Measurements from ENCODE around the gene LRRK1. TPM values are rescaled to one million over a fixed set of nuclear protein-coding genes. Genes with fewer than 3 reads are reported as not detected.

Gene LRRK1
- polyA plus RNA-seq, 1 experiment = 16.9 TPM

DNA sequence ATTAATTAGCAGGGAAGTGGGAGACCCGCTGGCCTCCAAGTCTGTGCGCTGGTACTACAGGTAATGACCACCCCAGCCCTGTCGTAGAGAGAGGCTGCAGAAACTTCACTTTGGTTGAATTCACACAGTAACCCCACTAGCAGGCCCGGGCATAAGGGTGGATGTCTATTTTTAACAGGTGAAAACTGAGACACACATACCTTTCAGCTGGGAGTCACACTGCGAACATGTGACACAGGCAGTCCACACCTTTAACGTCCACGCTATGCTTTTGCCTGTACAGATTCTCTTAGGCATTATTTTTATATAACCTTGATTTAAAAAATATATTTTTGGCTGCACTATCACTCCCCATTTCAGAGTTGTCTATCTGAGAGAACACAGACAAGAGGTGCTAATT is 3.9 kb downstream of the LRRK1 start:
- H3K36me3 ChIP-seq (ENCODE audit: control insufficient read depth, insufficient read depth, low read length) = peaks cover 6% of the 10 kb centered on the region
- DNase-seq (ENCODE audit: low read depth) = no peak
- TF ChIP-seq, protein P1, sequence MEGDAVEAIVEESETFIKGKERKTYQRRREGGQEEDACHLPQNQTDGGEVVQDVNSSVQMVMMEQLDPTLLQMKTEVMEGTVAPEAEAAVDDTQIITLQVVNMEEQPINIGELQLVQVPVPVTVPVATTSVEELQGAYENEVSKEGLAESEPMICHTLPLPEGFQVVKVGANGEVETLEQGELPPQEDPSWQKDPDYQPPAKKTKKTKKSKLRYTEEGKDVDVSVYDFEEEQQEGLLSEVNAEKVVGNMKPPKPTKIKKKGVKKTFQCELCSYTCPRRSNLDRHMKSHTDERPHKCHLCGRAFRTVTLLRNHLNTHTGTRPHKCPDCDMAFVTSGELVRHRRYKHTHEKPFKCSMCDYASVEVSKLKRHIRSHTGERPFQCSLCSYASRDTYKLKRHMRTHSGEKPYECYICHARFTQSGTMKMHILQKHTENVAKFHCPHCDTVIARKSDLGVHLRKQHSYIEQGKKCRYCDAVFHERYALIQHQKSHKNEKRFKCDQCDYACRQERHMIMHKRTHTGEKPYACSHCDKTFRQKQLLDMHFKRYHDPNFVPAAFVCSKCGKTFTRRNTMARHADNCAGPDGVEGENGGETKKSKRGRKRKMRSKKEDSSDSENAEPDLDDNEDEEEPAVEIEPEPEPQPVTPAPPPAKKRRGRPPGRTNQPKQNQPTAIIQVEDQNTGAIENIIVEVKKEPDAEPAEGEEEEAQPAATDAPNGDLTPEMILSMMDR (IDR thresholded peaks at IDR 0.05; ENCODE audit: insufficient read depth, low read depth, low read length) = no peak
- no peaks in the 10 kb centered on the region for H3K27me3 ChIP-seq (ENCODE audit: control insufficient read depth, insufficient read depth, low read length)
- ChIA-PET POLR2A (no interaction called here), CTCF (interaction anchor here (1.2 to 13.7 kb wide), 3 partner anchors 13 to 92 kb away, joined by 4 to 376 read pairs (median 4); no protein-coding TSS in a partner anchor)
- no peak overlapping the region for H3K4me3 ChIP-seq (ENCODE audit: low read depth, low read length)

DNA sequence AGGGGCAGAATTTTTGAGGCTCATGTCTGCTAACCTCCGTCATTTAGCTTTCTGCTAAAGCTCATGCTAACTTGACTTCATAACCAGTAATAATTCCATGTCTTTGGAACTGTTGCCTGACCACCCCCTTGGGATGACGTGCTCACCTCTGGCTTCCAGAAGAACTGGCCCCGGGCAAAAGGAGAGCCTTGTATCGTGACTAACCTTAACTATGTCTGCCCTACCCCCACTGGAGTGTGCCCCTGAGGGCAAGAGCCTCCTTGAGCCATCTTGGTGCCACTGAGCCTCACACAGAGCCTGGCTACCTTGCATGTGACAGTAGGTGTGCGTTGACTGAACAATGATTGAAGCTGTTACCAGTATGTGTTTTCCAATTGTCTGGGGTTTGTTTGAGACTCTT is 4.7 kb downstream of the LRRK1 start:
- Histone ChIP-seq H3K4me3 (ENCODE audit: low read depth, low read length) (no peak overlapping the region), H3K36me3 (ENCODE audit: control insufficient read depth, insufficient read depth, low read length) (peaks cover 6% of the 10 kb centered on the region), H3K27me3 (ENCODE audit: control insufficient read depth, insufficient read depth, low read length) (no peaks in the 10 kb centered on the region)
- CTCF ChIA-PET = interaction anchor here (1.0 to 13.7 kb wide), 3 partner anchors 80 to 203 kb away, joined by 3 to 376 read pairs (median 4); no protein-coding TSS in a partner anchor
- no peak for DNase-seq (ENCODE audit: low read depth)
- POLR2A ChIA-PET = no interaction called here
- TF ChIP-seq, protein P1 (IDR thresholded peaks at IDR 0.05; ENCODE audit: insufficient read depth, low read depth, low read length) = no peak

DNA sequence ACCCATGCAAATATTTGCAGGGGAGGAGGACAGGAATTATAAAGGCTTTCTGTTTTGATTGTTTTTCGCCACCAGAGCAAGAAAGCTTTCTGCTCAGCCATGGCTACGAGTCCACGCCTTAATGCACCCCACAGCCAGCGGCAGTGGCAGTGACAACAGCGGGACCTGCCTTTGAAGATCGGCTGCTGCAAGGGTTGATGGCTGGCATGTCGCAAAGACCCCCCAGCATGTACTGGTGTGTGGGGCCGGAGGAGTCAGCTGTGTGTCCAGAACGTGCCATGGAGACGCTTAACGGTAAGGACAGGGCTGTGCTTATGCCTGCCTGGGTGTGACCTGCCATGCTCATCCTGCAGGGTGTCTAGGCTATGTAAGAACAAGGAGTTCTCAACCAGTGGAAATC is 5.3 kb downstream of the LRRK1 start:
- no peaks in the 10 kb centered on the region for H3K27me3 ChIP-seq (ENCODE audit: control insufficient read depth, insufficient read depth, low read length)
- ChIA-PET CTCF (interaction anchor here (1.0 to 13.7 kb wide), 3 partner anchors 80 to 203 kb away, joined by 3 to 376 read pairs (median 4); no protein-coding TSS in a partner anchor), POLR2A (no interaction called here)
- H3K4me3 ChIP-seq (ENCODE audit: low read depth, low read length) = no peak overlapping the region
- TF ChIP-seq, protein P1 (IDR thresholded peaks at IDR 0.05; ENCODE audit: insufficient read depth, low read depth, low read length) = no peak
- DNase-seq (ENCODE audit: low read depth) = no peak
- peaks cover 6% of the 10 kb centered on the region for H3K36me3 ChIP-seq (ENCODE audit: control insufficient read depth, insufficient read depth, low read length)

DNA sequence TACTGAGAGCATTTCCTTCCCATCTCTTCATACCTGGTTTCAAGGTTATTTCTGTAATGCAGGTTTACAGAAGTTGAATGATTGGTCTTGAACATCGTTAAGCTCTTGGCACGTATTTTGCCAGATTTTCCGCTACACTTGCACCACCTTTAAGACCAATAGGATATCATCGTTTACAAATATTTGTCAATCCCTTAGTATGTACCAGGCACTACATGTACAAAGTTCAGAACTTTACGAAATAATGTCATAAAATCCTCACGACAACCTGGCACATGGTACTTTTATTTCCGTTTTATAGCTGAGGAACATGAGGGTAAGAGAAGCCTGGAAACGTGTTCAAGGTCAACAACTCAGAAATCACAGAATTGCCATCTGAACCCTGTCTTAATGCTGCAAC is 6.3 kb downstream of the LRRK1 start:
- Histone ChIP-seq H3K27me3 (ENCODE audit: control insufficient read depth, insufficient read depth, low read length) (no peaks in the 10 kb centered on the region), H3K36me3 (ENCODE audit: control insufficient read depth, insufficient read depth, low read length) (peaks cover 6% of the 10 kb centered on the region), H3K4me3 (ENCODE audit: low read depth, low read length) (no peak overlapping the region)
- TF ChIP-seq, protein P1 (IDR thresholded peaks at IDR 0.05; ENCODE audit: insufficient read depth, low read depth, low read length) = no peak
- no peak for DNase-seq (ENCODE audit: low read depth)
- CTCF ChIA-PET = no interaction called here
- POLR2A ChIA-PET = no interaction called here

DNA sequence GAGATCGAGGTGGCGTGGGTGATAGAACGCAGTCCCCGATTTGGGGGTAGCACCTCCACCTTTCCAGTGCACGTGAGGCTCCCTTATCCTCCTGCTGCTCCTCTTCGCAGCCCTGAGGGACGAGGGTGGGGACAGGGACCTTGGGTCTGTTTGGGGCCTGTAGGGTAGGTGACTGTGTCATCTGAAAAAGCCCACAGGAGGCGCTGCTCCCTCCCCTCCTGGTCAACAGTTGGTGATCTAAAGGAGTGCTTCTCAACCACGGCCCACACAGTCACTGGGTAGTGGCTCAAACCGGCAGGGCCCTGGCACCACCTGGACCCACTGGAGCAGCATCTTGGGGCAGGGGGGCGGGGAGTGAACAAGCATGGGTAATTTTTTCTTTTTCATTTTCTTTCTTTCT is 7.1 kb downstream of the LRRK1 start:
- no peak for DNase-seq (ENCODE audit: low read depth)
- TF ChIP-seq, protein P1 (IDR thresholded peaks at IDR 0.05; ENCODE audit: insufficient read depth, low read depth, low read length) = no peak
- CTCF ChIA-PET = interaction anchor here (5.8 kb wide), 1 partner anchor 8 kb away, joined by 47 read pairs; the partner anchor contains the start of gene LRRK1

More for the DNA sequence above, 7.1 kb downstream of the LRRK1 start:
- POLR2A ChIA-PET = no interaction called here
- H3K36me3 ChIP-seq (ENCODE audit: control insufficient read depth, insufficient read depth, low read length) = peaks cover 6% of the 10 kb centered on the region
- no peaks in the 10 kb centered on the region for H3K27me3 ChIP-seq (ENCODE audit: control insufficient read depth, insufficient read depth, low read length)
- no peak overlapping the region for H3K4me3 ChIP-seq (ENCODE audit: low read depth, low read length)

Measured in BJ (cell line).